Neuron (in vitro differentiated cells): ENCODE measurements around the gene TRIM26.

Experiments used
- H2AFZ ChIP-seq: one replicate; pipeline ENCODE4 v1.6.1; 2013; ENCODE audit warnings: low read depth, mild to moderate bottlenecking, inconsistent platforms, low read length, moderate library complexity
- H3K27me3 ChIP-seq: one replicate; pipeline ENCODE4 v1.6.1; 2013; ENCODE audit warnings: low read length; ENCODE audit not compliant: insufficient read depth
- H3K36me3 ChIP-seq: one replicate; pipeline ENCODE4 v1.6.1; 2013; ENCODE audit warnings: low read length; ENCODE audit not compliant: insufficient read depth
- H3K4me1 ChIP-seq: one replicate; pipeline ENCODE4 v1.6.1; 2013; ENCODE audit warnings: low read length; ENCODE audit not compliant: insufficient read depth
- H3K4me3 ChIP-seq: 2 replicates; pipeline ENCODE4 v1.5.1; 2013; ENCODE audit warnings: mild to moderate bottlenecking, low read length, moderate library complexity
- H3K9me3 ChIP-seq: one replicate; pipeline ENCODE4 v1.6.1; 2013; ENCODE audit warnings: low read length

TRIM26 gene

DNA sequence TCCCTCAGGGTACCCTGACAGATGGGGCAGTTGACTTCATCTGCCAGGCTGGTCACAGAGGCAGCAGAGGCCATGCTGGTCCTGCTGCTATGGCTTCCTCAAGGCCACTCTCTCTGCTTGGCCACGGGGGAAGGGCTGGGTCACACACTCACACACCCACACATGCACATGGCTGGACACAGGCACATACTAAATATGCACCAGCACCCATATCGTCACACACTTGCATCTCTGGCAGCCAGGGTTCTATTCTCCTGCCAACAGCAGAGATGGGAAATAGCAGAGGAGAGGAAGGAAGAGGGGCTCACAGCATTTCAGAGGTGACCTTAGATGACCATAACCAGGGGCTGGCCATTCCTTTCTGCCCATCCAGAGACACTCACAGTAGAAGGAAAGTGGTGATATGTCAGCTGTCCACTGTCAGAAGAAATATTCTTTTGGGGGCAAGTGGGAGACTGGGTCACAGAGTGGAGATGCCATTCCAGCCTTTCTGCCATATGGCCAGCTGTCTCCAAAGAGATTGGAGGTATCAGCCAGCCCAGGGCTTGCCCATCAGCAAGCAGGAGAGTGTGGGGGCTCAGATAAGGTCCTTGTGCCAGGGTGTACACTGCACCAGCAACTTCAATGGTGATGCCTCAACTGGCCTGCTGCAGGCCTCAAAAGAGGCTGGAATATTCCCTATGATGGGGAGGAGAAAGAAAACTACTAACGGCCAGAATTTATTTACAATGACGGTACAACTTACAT, 52.2 kb downstream of the TRIM26 start, which contains the start of gene TRIM10:
TSS of gene TRIM10 (minus strand) at position 427 of the 747 bp plus-strand sequence. CDS start at position 74, 353 bp downstream.
- Histone ChIP-seq H3K4me3 (no peak within 1 kb of the TSS), H2AFZ (no peak within 1 kb of the TSS), H3K9me3 (no peaks in the 10 kb centered on the region), H3K36me3 (no peaks in the 10 kb centered on the region), H3K27me3 (peaks cover 14% of the 10 kb centered on the region), H3K4me1 (no peaks in the 10 kb centered on the region)

DNA sequence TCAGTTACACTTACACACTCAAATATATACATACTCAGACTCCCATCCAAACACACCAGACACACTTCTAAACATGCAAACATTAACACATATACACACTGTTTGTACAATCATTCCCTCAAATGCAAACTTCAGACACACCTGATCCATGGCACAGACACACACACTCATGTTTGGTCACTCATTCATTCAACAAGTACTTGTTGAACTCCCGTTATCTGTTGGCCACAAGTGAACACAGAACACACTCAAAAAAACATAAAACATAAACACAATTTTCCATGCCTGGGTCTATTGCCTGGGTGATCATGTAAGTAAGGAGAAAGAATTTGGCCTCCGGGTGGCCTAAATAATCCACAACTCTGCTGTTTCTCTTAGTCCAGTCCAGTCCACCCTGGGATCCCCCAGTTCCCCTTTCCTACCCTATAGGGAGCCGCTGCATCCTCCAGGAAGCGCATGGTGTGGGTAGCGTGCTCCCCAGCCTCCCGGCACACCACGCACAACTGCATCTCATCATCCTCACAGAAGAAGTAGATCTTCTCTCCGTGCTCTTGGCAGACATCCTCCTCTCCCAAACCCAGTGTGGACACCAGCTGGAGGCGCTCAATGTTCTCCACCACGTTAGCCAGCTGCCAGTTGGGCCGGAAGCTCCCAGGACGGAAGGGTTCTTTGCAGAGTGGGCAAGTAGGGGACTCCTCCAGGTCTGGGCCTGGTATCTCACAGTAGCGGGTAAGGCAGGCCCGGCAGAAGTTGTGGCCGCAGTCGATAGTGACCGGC, 53.0 kb downstream of the TRIM26 start:
- no peak overlapping the region for H3K4me3 ChIP-seq
- H3K4me1 ChIP-seq, result no peaks in the 10 kb centered on the region
- H2AFZ ChIP-seq, result no peak overlapping the region
- no peaks in the 10 kb centered on the region for H3K36me3 ChIP-seq
- H3K27me3 ChIP-seq, result peaks cover 14% of the 10 kb centered on the region
- H3K9me3 ChIP-seq, result no peaks in the 10 kb centered on the region

DNA sequence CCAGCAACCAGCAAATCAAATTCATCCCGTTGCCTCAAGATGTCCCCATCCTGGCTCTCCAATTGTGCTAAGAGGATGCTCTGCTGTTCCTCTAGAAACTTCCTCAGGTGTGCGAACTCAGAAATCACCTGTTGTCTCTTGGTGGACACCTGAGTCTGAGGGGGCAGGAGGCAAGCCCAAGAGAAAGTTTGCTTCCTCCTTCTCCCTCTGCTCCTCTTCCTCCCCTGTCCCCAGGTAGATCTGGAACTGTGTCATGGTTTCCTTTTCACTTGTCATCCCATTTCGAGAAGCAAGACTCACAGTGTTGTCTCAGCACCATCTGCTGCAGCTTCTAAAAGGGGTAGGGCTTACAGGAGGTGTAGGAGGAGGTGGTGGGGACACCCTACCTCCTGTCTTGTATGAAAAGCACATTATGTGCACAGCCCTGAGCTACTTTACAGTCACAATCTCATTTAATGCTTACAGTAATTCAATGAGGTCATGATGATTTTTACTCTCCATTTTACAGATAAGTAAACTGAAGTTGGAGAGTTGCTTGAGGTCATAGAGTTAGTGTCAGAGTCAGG, 54.6 kb downstream of the TRIM26 start:
- Histone ChIP-seq H3K9me3 (no peaks in the 10 kb centered on the region), H3K4me1 (no peaks in the 10 kb centered on the region), H3K4me3 (no peak overlapping the region), H3K27me3 (peaks cover 24% of the 10 kb centered on the region), H3K36me3 (no peaks in the 10 kb centered on the region), H2AFZ (no peak overlapping the region)

DNA sequence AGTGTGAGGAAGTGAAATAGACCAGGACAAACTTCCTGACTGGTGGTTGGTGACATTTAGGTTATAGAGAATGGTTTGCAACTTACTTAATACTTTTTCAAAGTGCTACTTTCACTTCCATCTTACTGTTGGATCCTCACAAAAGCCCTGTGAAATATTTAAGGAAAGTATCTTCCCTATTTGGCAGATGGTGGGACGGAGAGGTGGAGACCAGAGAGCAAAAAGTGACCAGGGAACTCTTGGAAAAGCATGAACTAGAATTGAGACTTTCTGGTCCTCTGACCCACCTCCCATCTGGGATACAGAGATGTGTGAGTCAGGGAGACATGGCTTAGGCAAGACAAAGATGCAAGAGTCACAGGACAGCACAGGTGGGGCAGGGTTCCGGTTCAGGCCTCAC, 55.2 kb downstream of the TRIM26 start:
- Histone ChIP-seq H3K4me1 (no peaks in the 10 kb centered on the region), H3K36me3 (no peaks in the 10 kb centered on the region), H3K4me3 (no peak overlapping the region), H2AFZ (no peak overlapping the region), H3K9me3 (no peaks in the 10 kb centered on the region), H3K27me3 (peaks cover 26% of the 10 kb centered on the region)

DNA sequence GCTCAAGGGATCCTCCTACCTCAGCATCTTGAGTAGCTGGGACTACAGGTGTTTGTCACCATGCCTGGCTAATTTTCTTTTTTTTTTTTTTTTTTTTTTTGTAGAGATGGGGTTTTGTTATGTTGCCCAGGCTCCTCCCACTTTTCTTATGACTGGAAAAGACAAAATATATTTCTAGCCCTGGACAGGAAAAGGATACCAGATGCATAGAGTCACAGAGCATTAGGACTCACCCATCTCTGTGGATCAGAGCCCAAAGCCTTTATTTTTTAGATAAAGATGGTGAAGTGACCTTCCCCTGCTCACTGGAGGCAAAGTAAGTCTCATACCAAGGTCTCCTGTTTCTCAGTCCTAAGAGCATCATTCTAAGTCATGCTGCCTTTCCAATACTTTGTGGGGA, 55.6 kb downstream of the TRIM26 start:
- no peaks in the 10 kb centered on the region for H3K36me3 ChIP-seq
- H3K9me3 ChIP-seq, result no peaks in the 10 kb centered on the region
- peaks cover 26% of the 10 kb centered on the region for H3K27me3 ChIP-seq
- H3K4me3 ChIP-seq, result no peak overlapping the region
- no peaks in the 10 kb centered on the region for H3K4me1 ChIP-seq
- H2AFZ ChIP-seq, result no peak overlapping the region

DNA sequence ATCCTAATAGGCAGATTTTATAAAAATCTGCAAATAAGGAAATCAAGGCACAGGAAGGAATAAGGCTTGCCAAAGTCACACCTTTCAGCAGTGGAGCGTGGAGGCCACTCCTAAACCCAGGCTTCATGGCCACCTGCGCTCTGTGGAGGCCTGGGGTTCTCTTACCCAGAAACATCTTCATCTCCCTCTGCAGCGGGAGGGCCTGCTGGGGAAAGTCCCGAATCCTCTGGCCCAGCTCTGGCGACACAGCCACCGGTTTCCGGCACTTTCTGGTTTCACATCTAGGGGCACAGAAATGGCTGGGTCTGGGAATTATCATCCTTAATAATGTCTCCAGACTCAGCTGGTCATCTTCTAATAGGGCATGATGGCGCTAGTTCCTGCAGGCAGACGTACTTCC, 56.4 kb downstream of the TRIM26 start:
- Histone ChIP-seq H3K4me3 (no peak overlapping the region), H3K36me3 (no peaks in the 10 kb centered on the region), H2AFZ (no peak overlapping the region), H3K9me3 (no peaks in the 10 kb centered on the region), H3K27me3 (peaks cover 26% of the 10 kb centered on the region), H3K4me1 (no peaks in the 10 kb centered on the region)

DNA sequence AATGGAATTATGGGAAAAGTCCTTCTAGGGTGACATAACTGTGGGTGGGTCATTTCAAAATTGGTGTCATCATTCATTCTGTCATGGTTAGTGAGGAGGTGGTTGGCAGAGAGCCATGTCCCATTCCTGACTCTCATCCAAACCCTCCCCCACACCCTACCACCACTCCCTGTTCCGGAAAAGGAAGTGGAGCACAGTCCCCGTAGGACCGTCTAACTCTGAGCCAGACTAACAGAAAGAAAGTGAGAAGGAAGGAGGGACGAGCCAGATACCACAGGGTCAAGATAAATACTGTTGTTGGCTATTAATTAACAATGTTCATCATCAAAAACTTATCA, 57.0 kb downstream of the TRIM26 start:
- Histone ChIP-seq H2AFZ (no peak overlapping the region), H3K9me3 (no peaks in the 10 kb centered on the region), H3K4me1 (no peaks in the 10 kb centered on the region), H3K4me3 (no peak overlapping the region), H3K36me3 (no peaks in the 10 kb centered on the region), H3K27me3 (peaks cover 30% of the 10 kb centered on the region)

DNA sequence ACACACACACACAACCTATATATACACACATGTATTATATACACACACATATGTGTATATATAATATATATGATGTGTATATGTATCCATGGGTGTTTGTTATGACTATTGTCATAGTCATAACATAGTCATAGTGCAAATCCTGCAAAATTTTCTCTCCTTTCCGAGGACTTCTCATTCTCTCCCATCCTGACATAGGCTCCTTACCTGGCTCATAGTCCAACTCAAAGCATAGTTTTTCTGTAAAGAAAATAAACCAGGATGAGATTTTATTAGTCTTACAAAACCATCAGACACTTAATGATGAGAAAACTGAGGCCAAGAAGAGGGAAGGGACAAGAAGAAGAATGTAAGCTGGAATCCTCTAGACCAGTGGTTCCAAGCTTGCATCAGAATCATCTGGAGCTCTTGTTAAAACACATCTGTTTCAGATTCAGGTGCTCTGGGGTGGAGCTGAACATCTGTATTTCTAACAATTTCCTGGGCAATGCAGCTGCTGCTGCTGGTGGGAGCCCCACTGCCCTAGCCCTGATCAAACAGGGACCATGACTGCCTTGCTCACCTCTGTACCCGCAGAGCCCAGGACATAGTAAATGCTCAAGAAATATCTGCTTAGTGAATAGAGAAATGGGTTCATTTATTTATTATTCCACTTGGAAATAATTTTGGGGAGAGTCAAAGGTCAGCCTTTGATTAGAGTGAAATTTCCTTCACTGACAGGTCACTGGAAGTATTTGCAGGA, 57.5 kb downstream of the TRIM26 start:
- H3K36me3 ChIP-seq, result no peaks in the 10 kb centered on the region
- no peaks in the 10 kb centered on the region for H3K4me1 ChIP-seq
- no peaks in the 10 kb centered on the region for H3K9me3 ChIP-seq
- no peak overlapping the region for H2AFZ ChIP-seq
- peaks cover 28% of the 10 kb centered on the region for H3K27me3 ChIP-seq
- no peak overlapping the region for H3K4me3 ChIP-seq

DNA sequence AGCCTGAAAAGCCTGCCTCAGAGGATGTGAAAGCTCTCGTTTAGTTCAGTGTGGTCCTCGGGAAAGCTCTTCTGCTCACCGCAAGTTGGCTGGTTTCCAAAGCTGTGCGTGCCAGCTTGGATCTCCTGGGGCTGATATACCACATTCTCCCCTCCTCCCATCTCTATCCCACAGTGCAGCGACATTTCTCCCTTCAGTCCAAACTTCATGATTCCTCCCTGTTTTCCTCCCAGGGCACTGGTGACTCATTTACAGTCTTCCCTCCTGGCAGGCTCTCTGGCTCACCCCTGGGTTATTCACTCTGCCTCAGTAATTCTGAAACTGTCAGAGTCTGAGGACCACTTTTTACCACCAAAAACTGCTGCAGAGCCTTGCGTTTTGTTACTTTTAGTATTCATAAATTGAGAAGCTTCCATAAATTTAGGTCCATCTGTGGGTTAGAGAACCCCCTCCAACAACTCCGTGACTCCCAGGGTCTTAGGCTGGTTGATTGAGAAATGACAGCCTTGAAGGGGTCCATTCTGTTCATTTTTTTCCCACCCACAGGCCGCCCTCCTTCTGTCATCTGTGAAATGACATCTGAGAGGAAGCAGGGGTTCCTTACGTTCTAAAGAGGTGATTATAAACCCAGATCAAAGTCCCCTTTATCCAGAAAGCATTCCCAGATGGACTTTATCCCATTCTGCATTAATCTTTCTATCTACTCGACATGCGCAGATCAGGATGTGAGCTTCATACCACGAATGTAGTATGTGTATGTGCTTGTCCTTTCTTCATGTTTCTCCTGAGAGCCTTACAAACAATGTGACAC, 58.3 kb downstream of the TRIM26 start:
- Histone ChIP-seq H3K9me3 (no peaks in the 10 kb centered on the region), H3K27me3 (peaks cover 32% of the 10 kb centered on the region), H3K4me3 (no peak overlapping the region), H3K36me3 (no peaks in the 10 kb centered on the region), H2AFZ (no peak overlapping the region), H3K4me1 (no peaks in the 10 kb centered on the region)

DNA sequence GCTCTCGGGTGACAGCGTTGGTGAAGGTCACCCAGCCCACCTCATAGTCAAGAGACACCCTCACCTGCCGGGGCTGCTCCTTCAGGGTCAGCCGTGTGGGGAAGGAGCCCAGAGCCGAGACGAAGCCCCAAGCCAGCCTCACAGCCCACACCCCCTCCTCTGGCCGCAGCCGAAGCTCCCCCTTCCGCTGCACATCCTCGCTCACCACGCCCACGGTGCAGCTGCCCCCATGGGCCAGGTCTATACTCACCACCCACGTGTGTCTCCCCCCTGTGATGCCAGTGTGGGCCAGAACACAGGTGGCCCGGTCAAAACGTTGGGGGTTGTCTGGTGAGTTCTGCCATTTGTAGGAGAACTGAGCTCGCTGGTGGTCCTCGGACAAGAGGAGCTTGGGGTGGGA, 59.1 kb downstream of the TRIM26 start:
- peaks cover 32% of the 10 kb centered on the region for H3K27me3 ChIP-seq
- H3K36me3 ChIP-seq, result no peaks in the 10 kb centered on the region
- H3K4me1 ChIP-seq, result no peaks in the 10 kb centered on the region
- H3K4me3 ChIP-seq, result no peak overlapping the region
- no peak overlapping the region for H2AFZ ChIP-seq
- H3K9me3 ChIP-seq, result no peaks in the 10 kb centered on the region

DNA sequence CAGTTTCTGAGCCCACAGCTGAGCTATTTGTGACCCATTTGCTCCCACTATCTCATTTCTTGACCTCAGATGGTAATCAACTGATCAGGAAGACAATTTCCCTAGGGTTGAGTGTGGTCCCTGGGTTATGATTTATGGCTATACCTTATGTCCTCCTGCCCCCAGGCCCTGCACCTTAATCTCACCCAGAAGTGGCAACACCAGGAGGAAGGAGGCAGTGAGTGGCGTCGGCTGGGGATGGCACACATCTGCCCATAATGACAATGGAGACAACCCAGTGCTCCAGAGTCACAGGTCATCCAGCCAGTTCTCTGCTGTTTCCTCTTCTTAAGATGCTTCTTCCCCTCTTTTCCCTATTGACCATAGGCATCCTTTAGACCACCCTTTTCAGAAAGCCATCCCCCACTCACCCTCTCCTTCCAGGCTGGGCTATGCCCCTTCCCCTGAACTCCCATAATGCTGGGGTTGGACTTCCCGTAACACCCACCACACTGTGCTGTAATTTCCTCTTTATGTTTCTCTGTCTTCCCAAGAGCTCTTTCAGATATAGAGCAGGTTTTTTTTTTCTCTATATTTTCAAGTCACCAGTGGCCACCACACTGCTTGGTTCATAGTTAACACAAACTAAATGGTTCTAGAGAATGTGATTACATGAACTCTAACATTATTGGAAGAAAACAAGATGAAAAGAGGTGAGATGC, 60.1 kb downstream of the TRIM26 start:
- H3K9me3 ChIP-seq, result no peaks in the 10 kb centered on the region
- no peak overlapping the region for H2AFZ ChIP-seq
- no peaks in the 10 kb centered on the region for H3K36me3 ChIP-seq
- H3K4me1 ChIP-seq, result no peaks in the 10 kb centered on the region
- H3K27me3 ChIP-seq, result peaks cover 28% of the 10 kb centered on the region
- no peak overlapping the region for H3K4me3 ChIP-seq
